Brain microvascular endothelial cell (primary cell): ENCODE results near the gene REC8.

Source experiments
- DNase-seq: peaks from one replicate; pipeline ENCODE4 v3.0.0-alpha.2; 2020
- H3K27ac ChIP-seq: fragments of 250-450 bp; sonication (Bioruptor Pico); 2 replicates; pipeline ENCODE4 v1.5.1; 2020; ENCODE audit warnings: mild to moderate bottlenecking, moderate library complexity
- H3K27me3 ChIP-seq: fragments of 250-450 bp; sonication (Bioruptor Pico); replicated peaks from 2 replicates; pipeline ENCODE4 v1.5.1; 2020; ENCODE audit warnings: mild to moderate bottlenecking
- H3K36me3 ChIP-seq: fragments of 250-450 bp; sonication (Bioruptor Pico); replicated peaks from 2 replicates; pipeline ENCODE4 v1.5.1; 2020; ENCODE audit warnings: mild to moderate bottlenecking
- H3K4me3 ChIP-seq: 2 replicates; pipeline ENCODE4 v1.5.1; 2011; ENCODE audit warnings: low read depth, mild to moderate bottlenecking, control low read depth, low read length, moderate library complexity
- CTCF ChIP-seq: IDR thresholded peaks from 2 replicates; pipeline ENCODE4 v1.5.1; 2011; ENCODE audit warnings: low read depth, mild to moderate bottlenecking, moderate library complexity, low read length, control low read depth, inconsistent platforms; ENCODE audit errors: missing control alignments
- in situ Hi-C: cut with HindIII; loops from 2 replicates; pipeline ENCODE4 v1.10.0; 2017; ENCODE audit warnings: low sequenced_read_pairs, low pct_ligation_motif_present

Gene REC8

GRCh38 chr14:24177041-24177825 lies 5.4 kb downstream of the REC8 start:
- DNase-seq, result no peak
- Histone ChIP-seq H3K27ac (no peak overlapping the region), H3K27me3 (no peaks in the 10 kb centered on the region), H3K36me3 (peaks cover 49% of the 10 kb centered on the region), H3K4me3 (no peak overlapping the region)
- in situ Hi-C loops, result no loop called here
- TF ChIP-seq CTCF, result no peak

GRCh38 chr14:24177891-24178290 lies 6.0 kb downstream of the REC8 start:
- Histone ChIP-seq H3K4me3 (no peak overlapping the region), H3K27me3 (no peaks in the 10 kb centered on the region), H3K36me3 (peaks cover 56% of the 10 kb centered on the region), H3K27ac (no peak overlapping the region)
- no peak for DNase-seq
- in situ Hi-C loops, result no loop called here
- TF ChIP-seq CTCF, result no peak

- DNase-seq, result no peak
- no peak overlapping the region for H3K4me3 ChIP-seq
- H3K27ac ChIP-seq, result no peak overlapping the region
- no peak for TF ChIP-seq CTCF
- peaks cover 61% of the 10 kb centered on the region for H3K36me3 ChIP-seq
- in situ Hi-C loops, result no loop called here
- H3K27me3 ChIP-seq, result no peaks in the 10 kb centered on the region
Measured at GRCh38 chr14:24178399-24179178, 6.7 kb downstream of the REC8 start.

- in situ Hi-C loops, result no loop called here
- H3K36me3 ChIP-seq, result peaks cover 67% of the 10 kb centered on the region
- H3K4me3 ChIP-seq, result no peak overlapping the region
- no peak for DNase-seq
- no peak overlapping the region for H3K27ac ChIP-seq
- no peak for TF ChIP-seq CTCF
- no peaks in the 10 kb centered on the region for H3K27me3 ChIP-seq
Measured at GRCh38 chr14:24179294-24179960, 7.5 kb downstream of the REC8 start.

- TF ChIP-seq CTCF, result no peak
- Histone ChIP-seq H3K36me3 (peaks cover 73% of the 10 kb centered on the region), H3K27ac (no peak overlapping the region), H3K4me3 (no peak overlapping the region), H3K27me3 (no peaks in the 10 kb centered on the region)
- peak; percentile 20 for DNase-seq
- in situ Hi-C loops, result no loop called here
Measured at GRCh38 chr14:24179961-24180796, 8.3 kb downstream of the REC8 start.
